GM21717 (cell line): Measurements from ENCODE around the gene CABLES2.

Experiments
- ATAC-seq: cut with Tn5 transposase; IDR thresholded peaks from one replicate; pipeline ENCODE4 v1.9.1; 2021; ENCODE audit warnings: mild to moderate bottlenecking, moderate library complexity; ENCODE audit not compliant: unreplicated experiment

Gene CABLES2, protein sequence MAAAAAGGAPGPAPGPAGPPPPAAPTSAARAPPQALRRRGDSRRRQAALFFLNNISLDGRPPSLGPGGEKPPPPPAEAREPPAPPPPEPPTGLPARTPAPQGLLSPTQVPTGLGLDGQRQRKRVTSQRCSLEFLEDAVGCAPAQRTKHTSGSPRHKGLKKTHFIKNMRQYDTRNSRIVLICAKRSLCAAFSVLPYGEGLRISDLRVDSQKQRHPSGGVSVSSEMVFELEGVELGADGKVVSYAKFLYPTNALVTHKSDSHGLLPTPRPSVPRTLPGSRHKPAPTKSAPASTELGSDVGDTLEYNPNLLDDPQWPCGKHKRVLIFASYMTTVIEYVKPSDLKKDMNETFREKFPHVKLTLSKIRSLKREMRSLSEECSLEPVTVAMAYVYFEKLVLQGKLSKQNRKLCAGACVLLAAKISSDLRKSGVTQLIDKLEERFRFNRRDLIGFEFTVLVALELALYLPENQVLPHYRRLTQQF

GRCh38 chr20:62407221-62407992, at the start of gene CABLES2:
Gene CABLES2 (minus strand): TSS chr20:62407285. CDS start chr20:62407276, 9 bp downstream.
- peak; percentile 80 for ATAC-seq

DNA sequence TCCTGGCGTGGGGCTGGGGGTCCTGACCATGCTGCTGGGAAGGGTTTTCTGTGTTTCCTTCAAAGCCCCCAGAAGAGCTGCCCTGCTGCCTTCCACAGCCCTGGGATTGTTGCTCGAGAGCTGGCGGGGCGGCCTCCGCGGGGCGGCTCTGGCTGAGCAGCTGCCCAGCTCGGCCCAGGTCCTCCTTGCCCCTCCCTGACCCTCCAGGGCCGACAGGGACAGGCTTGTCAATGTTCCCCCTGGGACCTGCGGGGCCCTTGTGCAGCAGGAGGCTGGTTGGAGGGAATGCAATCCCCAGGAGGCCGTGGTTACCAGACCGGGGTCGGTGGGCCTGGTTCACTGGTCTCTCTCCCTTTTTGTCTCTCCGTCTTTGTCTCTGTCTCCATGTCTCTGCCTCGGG, 48.8 kb upstream of the CABLES2 start:
- ATAC-seq = no peak

- ATAC-seq = no peak
Observed at GRCh38 chr20:62454904-62455636, 48.0 kb upstream of the CABLES2 start.

GRCh38 chr20:62453186-62453808, 46.2 kb upstream of the CABLES2 start:
- ATAC-seq = no peak

- ATAC-seq = no peak
Observed at GRCh38 chr20:62452475-62453095, 45.5 kb upstream of the CABLES2 start.

DNA sequence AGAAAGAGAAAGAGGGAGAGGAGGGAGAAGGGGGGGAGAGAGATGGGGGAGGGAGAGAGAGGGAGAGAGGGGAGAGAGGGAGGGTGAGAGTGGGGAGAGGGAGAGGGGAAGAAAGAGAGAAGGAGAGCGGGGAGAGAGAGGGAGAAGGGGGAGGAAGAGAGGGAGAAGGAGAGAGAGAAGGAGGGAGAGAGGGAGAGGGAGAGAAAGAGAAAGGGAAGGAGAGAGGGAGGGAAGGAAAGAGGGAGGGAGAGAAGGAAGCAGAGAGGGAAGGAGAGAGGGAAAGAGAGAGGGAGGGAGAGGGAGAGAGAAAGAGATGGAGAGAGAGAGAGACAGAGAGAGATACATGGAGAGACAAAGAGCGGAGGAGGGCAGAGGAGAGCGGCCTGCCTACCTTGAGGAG, 44.9 kb upstream of the CABLES2 start:
- ATAC-seq = no peak

GRCh38 chr20:62451156-62451767, 44.2 kb upstream of the CABLES2 start:
- no peak for ATAC-seq

DNA sequence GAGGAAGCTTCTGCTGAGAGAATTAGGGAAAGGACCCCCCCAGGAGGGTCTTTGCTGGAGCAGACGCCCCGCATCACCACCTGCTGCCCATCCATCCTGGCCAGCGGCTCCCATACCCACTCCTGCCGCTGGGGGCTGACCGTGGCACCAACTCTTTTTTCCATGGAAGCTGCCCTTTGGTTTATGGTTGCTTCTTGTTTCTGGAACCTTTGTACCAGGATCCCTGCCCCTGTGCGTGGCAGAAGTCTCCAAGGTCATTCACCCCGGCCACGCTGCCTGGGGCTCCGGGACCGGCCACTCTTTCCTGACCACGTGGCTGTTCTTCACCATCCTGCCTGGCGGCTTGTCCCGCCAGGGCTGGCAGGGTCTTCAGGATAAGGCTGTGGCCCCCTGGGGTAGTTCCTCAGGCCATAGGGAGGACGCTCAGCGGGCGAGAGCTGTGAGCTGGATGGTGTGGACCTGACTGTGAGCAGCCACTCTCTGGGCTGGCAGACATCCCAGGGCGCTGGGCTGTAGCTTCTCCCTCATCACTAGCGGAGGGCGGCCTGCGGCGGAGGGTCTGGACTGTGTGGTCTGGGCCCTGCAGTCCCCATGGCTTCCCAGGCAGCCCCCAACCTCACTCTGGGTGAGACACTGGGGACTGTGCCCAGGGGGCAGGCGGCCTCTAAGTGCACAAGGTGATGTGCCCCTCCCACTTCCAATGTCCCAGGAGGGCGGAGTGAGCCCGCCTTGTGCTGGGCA, 43.0 kb upstream of the CABLES2 start:
- ATAC-seq = no peak

DNA sequence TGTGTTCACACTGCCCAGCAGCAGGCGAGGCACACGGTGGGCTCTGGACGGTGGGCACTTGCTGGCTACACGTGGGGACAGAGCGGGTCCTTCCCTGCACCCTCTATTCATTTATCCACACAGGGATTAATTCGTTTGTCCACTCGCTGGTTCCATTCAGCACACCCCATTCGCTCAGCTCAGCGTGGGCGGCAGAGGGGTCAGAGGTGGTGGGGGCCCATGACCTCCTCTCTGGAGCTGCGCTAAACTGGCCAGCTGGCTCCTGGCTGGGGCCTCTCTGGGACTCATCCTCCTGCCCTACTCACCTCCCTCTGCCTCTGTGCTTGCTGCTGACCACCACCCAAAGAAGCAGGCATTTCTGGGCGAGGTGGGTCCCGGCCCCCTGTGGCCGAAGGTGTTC, 41.7 kb upstream of the CABLES2 start:
- no peak for ATAC-seq

DNA sequence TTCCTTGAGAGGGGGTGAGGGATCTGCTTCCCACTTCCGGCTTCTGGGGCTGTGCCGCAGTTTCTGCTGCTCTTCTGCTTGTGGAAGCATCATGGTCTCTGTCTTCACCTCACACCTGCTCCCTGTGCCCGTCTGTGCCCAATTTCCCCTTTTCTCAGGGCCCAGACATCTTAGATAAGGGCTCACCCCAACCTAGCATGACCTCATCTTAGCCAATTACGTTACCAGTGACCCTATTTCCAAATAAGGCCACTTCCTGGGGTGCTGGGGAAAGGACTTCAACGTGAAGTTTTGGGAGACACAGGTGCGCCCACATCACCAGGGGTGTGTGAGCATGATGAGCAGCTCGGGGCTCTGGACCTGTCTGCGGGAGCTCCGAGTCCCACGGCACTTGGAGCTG, 41.0 kb upstream of the CABLES2 start:
- ATAC-seq = no peak

DNA sequence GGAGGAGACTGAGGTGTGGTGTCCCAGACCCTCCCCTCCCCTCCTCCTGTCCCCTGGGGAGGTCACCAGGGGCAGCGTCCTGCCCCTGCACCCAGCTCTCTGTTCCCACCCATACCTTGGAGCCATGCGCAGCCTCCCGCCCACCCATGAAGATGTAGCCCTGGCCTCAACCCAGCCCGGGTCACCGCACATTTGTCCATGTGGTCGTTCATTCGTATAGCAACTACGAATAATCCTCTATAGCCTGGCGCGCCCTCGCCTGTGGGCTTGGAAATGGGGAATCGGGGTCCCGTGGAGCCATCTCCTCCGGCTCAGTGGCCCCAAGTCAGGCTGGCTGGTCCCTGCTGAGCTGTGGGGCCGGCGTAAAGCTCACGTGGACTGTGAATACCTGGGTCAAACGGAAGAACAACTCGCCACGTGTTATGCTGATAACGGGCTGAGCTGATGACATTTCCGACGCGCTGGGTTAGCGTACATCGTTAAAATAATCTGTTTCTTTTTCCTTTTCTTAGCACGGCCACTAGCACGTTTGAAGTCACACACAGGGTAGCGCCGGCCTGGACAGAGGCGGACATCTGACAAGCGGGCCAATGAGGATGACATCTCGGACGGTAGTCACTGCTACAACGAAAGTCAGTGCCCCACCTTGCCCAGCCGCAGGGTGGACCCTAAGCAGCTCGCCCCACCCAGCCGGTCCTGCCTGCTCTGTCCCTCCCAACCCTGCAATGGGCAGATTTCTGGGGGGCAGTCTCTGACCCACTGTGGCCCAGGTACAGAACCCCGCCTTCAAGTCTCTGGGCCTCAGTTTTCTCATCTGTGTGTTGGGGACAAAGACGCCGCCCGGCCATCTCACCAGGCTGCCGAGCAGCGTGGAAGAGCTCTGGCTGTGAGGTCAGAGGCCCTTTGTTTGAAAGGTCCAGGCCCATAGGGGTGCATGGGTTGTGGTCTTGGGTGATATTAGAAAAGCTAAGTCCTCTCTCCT, 40.1 kb upstream of the CABLES2 start:
- ATAC-seq = no peak

GRCh38 chr20:62446481-62446880, 39.4 kb upstream of the CABLES2 start:
- ATAC-seq = no peak

DNA sequence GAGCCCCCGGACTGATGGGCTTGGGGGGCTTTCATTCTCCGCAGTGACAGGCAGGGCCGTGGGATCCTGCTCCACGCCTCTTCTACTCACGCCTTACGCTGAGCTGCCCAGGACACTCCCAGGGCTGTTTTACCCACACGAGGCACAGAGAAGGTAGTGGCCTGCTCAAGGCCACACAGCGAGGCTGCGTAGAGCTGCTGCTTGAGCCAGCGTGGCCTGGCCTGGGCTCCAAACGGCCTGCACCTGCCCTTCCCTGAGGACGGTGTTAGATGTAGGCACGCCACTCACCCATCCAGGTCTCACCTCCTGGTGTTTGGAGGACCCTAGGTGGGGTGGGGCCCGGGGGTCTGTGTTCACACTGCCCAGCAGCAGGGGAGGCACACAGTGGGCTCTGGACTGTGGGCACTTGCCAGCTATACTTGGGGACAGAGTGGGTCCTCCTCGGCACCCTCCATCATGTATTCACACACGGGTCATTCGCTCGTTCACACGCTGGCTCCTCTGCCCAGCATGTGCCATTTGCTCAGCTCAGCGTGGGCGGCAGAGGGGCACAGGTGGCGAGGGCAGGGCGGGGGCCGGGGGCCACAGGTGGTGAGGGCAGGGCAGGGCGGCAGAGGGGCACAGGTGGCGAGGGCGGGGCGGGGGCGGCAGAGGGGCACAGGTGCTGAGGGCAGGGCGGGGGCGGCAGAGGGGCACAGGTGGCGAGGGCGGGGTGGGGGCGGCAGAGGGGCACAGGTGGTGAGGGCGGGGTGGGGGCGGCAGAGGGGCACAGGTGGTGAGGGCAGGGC, 38.7 kb upstream of the CABLES2 start:
- no peak for ATAC-seq

DNA sequence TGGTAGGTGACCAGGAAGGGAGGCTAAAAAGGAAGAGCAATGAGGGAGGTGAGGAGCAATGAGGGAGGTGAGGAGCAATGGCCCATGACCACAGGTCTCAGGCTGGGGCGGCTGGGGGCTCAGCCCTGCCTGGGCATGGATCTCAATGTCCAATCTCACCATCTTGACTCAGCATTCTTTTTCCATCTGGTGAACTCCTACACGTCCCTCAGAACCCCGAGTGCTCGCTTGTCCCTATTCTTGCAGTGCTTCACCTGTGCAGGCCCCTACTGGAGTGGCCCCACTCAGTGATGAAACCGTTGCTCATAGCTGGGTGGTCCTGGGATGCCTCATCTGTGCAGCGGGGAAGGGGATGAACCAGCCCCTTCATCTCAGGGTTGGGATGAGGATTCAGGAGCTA, 37.2 kb upstream of the CABLES2 start:
- no peak for ATAC-seq

DNA sequence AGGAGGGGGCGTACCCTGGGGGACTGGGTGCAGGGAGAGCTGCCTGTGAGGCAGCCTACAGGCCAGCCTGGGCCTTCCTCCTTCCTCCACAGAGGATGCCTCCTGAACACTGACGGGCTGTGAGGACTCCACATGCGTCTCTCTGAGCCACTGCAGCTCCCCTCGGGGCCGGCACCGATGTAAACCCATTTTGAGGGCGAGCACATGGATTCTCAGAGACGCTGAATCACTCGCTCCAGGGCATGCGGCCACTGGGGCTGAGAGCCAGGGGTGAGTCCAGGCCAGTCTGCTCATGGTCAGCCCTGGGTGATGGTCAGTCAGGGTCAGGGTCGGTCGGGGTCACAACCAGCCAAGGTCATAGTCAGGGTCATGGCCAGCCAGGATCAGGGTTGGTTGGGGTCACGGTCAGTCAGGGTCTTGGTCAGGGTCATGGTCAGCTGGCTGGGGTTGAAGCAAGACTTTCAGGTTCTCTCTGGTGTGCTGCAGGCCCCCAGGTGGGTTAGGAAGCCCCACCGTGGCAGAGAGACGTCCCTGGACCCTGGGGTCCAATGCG, 35.0 kb upstream of the CABLES2 start:
- ATAC-seq = no peak

DNA sequence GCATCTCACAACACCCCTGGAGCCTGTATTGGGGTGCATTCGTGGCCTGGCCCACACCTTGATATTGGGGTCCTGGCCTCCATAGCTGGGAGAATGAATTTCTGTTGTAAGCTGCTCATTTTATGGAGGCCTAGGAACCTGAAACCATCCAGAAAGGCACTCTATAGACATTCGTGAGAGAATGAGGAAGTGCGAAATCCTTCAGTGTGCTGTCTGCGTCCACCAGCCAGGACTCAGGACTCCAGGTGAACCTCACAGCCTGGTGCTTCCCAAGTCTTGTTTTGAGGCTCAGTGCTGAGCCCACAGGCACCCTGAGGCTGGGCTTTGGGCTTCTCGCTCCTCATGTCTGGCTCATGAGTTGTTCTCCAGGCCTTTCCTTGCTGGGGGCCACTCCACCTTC, 32.1 kb upstream of the CABLES2 start:
- ATAC-seq = no peak

DNA sequence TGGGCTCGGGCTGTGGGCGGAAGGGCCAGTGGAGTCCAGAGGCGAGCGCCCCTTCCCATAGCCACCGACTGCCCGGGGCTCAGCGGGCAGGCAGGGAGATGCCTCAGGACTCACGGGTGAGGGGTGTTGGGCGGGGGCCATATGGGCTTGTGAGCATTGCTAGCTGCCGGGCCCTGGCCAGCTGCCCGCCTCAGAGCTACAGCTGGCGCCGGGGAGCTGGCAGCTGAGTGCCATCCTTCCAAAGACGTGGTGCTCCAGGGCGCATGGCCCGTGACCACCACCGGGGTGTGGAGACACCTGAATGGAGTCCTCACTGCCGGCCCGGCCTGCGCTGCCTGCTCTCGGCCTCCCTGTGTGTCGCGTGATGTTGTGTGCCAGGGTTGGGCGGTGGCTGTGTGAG, 30.8 kb upstream of the CABLES2 start:
- ATAC-seq = no peak
